IMR-90 (cell line): ENCODE results near the gene FTSJ3. TPM values are rescaled to one million over a fixed set of nuclear protein-coding genes. Genes with fewer than 3 reads are reported as not detected.

Experiments used
- ATAC-seq: fragments of 200-7000 bp; cut with Tn5 transposase; 2 replicates; pipeline ENCODE4 v1.9.1; 2020; ENCODE audit warnings: low read depth, mild to moderate bottlenecking, moderate library complexity
- BruUV-seq: library from RNA; stranded (reverse); fragments of 400-500 nt; replicated peaks from 2 replicates; lab custom pipeline; 2021; lab: Mats Ljungman, UMichigan
- CTCF ChIA-PET: fragments of 300-600 bp; formaldehyde crosslinking; extraction: SDS; loops from one replicate; lab custom pipeline; 2021; ENCODE audit warnings: antibody characterized with exemption; lab: Yijun Ruan, JAX
- POLR2A ChIA-PET: fragments of 300-600 bp; sonication (Branson Sonifier 250); formaldehyde crosslinking; loops from one replicate; lab custom pipeline; 2022; ENCODE audit warnings: antibody characterized with exemption; ENCODE audit not compliant: unreplicated experiment; lab: Charles Lee
- DNase-seq: peaks from one replicate; pipeline ENCODE4 v3.0.0; 2013
- H2AFZ ChIP-seq: replicated peaks from 2 replicates; pipeline ENCODE3; 2013; ENCODE audit warnings: low read length, mild to moderate bottlenecking; ENCODE audit not compliant: poor library complexity
- H2AK5ac ChIP-seq: 2 replicates; pipeline ENCODE4 v1.6.1; 2013; ENCODE audit warnings: low read depth, low read length, inconsistent platforms
- H2AK9ac ChIP-seq: replicated peaks from 2 replicates; pipeline ENCODE3; 2013; ENCODE audit warnings: mild to moderate bottlenecking, low read depth, low read length, moderate library complexity; ENCODE audit not compliant: poor library complexity
- H2BK120ac ChIP-seq: 2 replicates; pipeline ENCODE4 v1.6.1; 2013; ENCODE audit warnings: low read depth, low read length, inconsistent platforms
- H2BK15ac ChIP-seq: 3 replicates; pipeline ENCODE4 v1.6.1; 2013; ENCODE audit warnings: low read depth, low read length, inconsistent platforms
- H2BK20ac ChIP-seq: 2 replicates; pipeline ENCODE4 v1.6.1; 2013; ENCODE audit warnings: low read depth, mild to moderate bottlenecking, inconsistent platforms, low read length, moderate library complexity
- H2BK5ac ChIP-seq: 2 replicates; pipeline ENCODE4 v1.6.1; 2013; ENCODE audit warnings: mild to moderate bottlenecking, low read depth, low read length, inconsistent platforms; ENCODE audit not compliant: poor library complexity, severe bottlenecking
- H3K14ac ChIP-seq: replicated peaks from 2 replicates; pipeline ENCODE4 v1.6.1; 2013; ENCODE audit warnings: low read depth, low read length, inconsistent platforms
- H3K18ac ChIP-seq: 2 replicates; pipeline ENCODE4 v1.6.1; 2013; ENCODE audit warnings: low read depth, low read length, control low read depth
- H3K23ac ChIP-seq: 2 replicates; pipeline ENCODE4 v1.6.1; 2013; ENCODE audit warnings: low read depth, low read length, inconsistent platforms
- H3K27ac ChIP-seq: 2 replicates; pipeline ENCODE4 v1.5.1; 2013; ENCODE audit warnings: mild to moderate bottlenecking, control low read depth, low read length; ENCODE audit not compliant: insufficient read depth
- H3K27me3 ChIP-seq: 2 replicates; pipeline ENCODE4 v1.6.1; 2013; ENCODE audit warnings: low read length; ENCODE audit not compliant: control insufficient read depth, insufficient read depth
- H3K36me3 ChIP-seq: 2 replicates; pipeline ENCODE4 v1.6.1; 2013; ENCODE audit warnings: low read length, mixed read lengths; ENCODE audit not compliant: control insufficient read depth, insufficient read depth
- H3K4ac ChIP-seq: 2 replicates; pipeline ENCODE4 v1.6.1; 2013; ENCODE audit warnings: low read depth, low read length, inconsistent platforms
- H3K4me1 ChIP-seq: 2 replicates; pipeline ENCODE4 v1.6.1; 2013; ENCODE audit warnings: low read length, mixed read lengths; ENCODE audit not compliant: control insufficient read depth, insufficient read depth
- H3K4me2 ChIP-seq: 2 replicates; pipeline ENCODE4 v1.6.1; 2013; ENCODE audit warnings: low read depth, mild to moderate bottlenecking, control low read depth, low read length, moderate library complexity
- H3K4me3 ChIP-seq: 2 replicates; pipeline ENCODE4 v1.5.1; 2013; ENCODE audit warnings: low read depth, mild to moderate bottlenecking, control low read depth, low read length, moderate library complexity; ENCODE audit not compliant: insufficient read depth
- H3K56ac ChIP-seq: 2 replicates; pipeline ENCODE4 v1.6.1; 2013; ENCODE audit warnings: low read length, inconsistent platforms; ENCODE audit not compliant: insufficient read depth; ENCODE audit errors: extremely low read depth
- H3K79me1 ChIP-seq, 2 experiments: 2 replicates each; pipeline ENCODE4 v1.6.1; 2013; ENCODE audit warnings: low read length in 2 of 2, inconsistent platforms in 1 of 2, low read depth in 1 of 2
- H3K9ac ChIP-seq: 2 replicates; pipeline ENCODE4 v1.6.1; 2013; ENCODE audit warnings: low read depth, low read length, control low read depth
- H3K9me1 ChIP-seq: 2 replicates; pipeline ENCODE4 v1.6.1; 2013; ENCODE audit warnings: low read length, inconsistent platforms; ENCODE audit not compliant: insufficient read depth
- H3K9me3 ChIP-seq: 2 replicates; pipeline ENCODE4 v1.6.1; 2013; ENCODE audit warnings: low read length; ENCODE audit not compliant: control insufficient read depth, insufficient read depth
- H4K20me1 ChIP-seq: 2 replicates; pipeline ENCODE4 v1.6.1; 2013; ENCODE audit warnings: low read length, inconsistent platforms; ENCODE audit not compliant: insufficient read depth
- H4K5ac ChIP-seq: 2 replicates; pipeline ENCODE4 v1.6.1; 2013; ENCODE audit warnings: mild to moderate bottlenecking, low read depth, low read length, control low read depth
- H4K8ac ChIP-seq, 2 experiments: 2 replicates each; pipeline ENCODE4 v1.6.1; 2013; ENCODE audit warnings: low read depth in 2 of 2, low read length in 2 of 2, control low read depth in 1 of 2, inconsistent platforms in 1 of 2
- H4K91ac ChIP-seq: 2 replicates; pipeline ENCODE4 v1.6.1; 2013; ENCODE audit warnings: low read depth, low read length, inconsistent platforms; ENCODE audit not compliant: insufficient read depth
- BHLHE40 ChIP-seq: fragments of 150-350 bp; IDR thresholded peaks from 2 replicates; pipeline ENCODE4 v1.6.1; 2016; ENCODE audit warnings: mild to moderate bottlenecking, low read depth, low read length
- CHD1 ChIP-seq: IDR thresholded peaks from 2 replicates; pipeline ENCODE4 v1.6.1; 2012; ENCODE audit warnings: low read depth, low read length, improper control_type of control experiment
- ELK1 ChIP-seq: fragments of 150-350 bp; IDR thresholded peaks from 2 replicates; pipeline ENCODE4 v1.6.1; 2016; ENCODE audit warnings: low read depth, mild to moderate bottlenecking, low read length, moderate library complexity, borderline replicate concordance
- FOS ChIP-seq: fragments of 150-350 bp; IDR thresholded peaks from 2 replicates; pipeline ENCODE4 v1.6.1; 2016; ENCODE audit warnings: low read depth, low read length
- MAFK ChIP-seq: IDR thresholded peaks from 2 replicates; pipeline ENCODE4 v1.6.1; 2012; ENCODE audit warnings: low read depth, low read length, improper control_type of control experiment
- MXI1 ChIP-seq: IDR thresholded peaks from 2 replicates; pipeline ENCODE4 v1.6.1; 2012; ENCODE audit warnings: low read depth, mild to moderate bottlenecking, low read length, moderate library complexity, borderline replicate concordance
- NFE2L2 ChIP-seq: fragments of 150-350 bp; IDR thresholded peaks from 2 replicates; pipeline ENCODE4 v1.6.1; 2016; ENCODE audit warnings: low read depth, mild to moderate bottlenecking, low read length
- RCOR1 ChIP-seq: IDR thresholded peaks from 2 replicates; pipeline ENCODE4 v1.6.1; 2012; ENCODE audit warnings: mild to moderate bottlenecking, low read length, improper control_type of control experiment; ENCODE audit not compliant: insufficient replicate concordance
- RFX5 ChIP-seq: IDR thresholded peaks from 2 replicates; pipeline ENCODE4 v1.8.0; 2012; ENCODE audit warnings: low read depth, mild to moderate bottlenecking, low read length, moderate library complexity
- WGBS, 2 experiments: methylation state at CpG; one replicate each; pipeline versions ENCODE4 v1.1.5 to v1.1.7; 2013; ENCODE audit warnings: missing lambda C conversion rate in 2 of 2; ENCODE audit not compliant: insufficient read length in 1 of 2; ENCODE audit errors: extremely low coverage in 2 of 2; 5-methylcytosine and 5-hydroxymethylcytosine counted together
- dilution Hi-C: fragments of 300-500 bp; cut with HindIII; formaldehyde crosslinking; loops from one replicate; pipeline ENCODE4 v1.14.3; 2018; ENCODE audit warnings: low sequenced_read_pairs; ENCODE audit not compliant: unreplicated experiment
- in situ Hi-C: fragments of 300-500 bp; cut with MboI; formaldehyde crosslinking; loops from 3 replicates; pipeline ENCODE4 v1.14.3; 2019; ENCODE audit warnings: low sequenced_read_pairs, inconsistent platforms, mixed read lengths
- intact Hi-C: fragments of 100-400 bp; cut with micrococcal nuclease; formaldehyde crosslinking; loops from 2 replicates; pipeline ENCODE4 v1.10.0; 2022
- polyA plus RNA-seq, 3 experiments: library from polyadenylated mRNA; depleted of rRNA; stranded (reverse); fragments of >200 nt; gene quantifications; 2 replicates each; pipeline ENCODE4 v1.2.3, GENCODE V29; 2012; ENCODE audit warnings: low replicate concordance in 1 of 3
- total RNA-seq: library from RNA; depleted of rRNA; stranded (reverse); fragments of >200 nt; gene quantifications from 2 replicates; pipeline ENCODE4 v1.2.3, GENCODE V29; 2012

The FTSJ3 gene
- total and polyA plus RNA-seq, 2 of the 4 experiments (the other 2 are of a cell fraction) = 51.3 to 68.1 TPM

- H3K36me3 ChIP-seq = peaks cover 49% of the 10 kb centered on the region
- ATAC-seq = no peak
- dilution Hi-C loops = no loop called here
These were observed 21.9 kb downstream of the FTSJ3 start for GRCh38 chr17:63805591-63805990.

More at GRCh38 chr17:63805591-63805990, 21.9 kb downstream of the FTSJ3 start:
- in situ Hi-C loops (no loop called here), intact Hi-C loops (loop anchor here (2.0 kb wide), 2 partner anchors 13 to 21 kb away; partner anchors contain the start of genes FTSJ3 and PSMC5)
- DNase-seq = no peak
- H3K9me1 ChIP-seq = no peaks in the 10 kb centered on the region
- H2BK120ac ChIP-seq = no peak overlapping the region
- no peak overlapping the region for H3K4me2 ChIP-seq
- peak overlapping the region; percentile 27; the same call in 1 of the 2 replicates for H3K27ac ChIP-seq
- BruUV-seq = no TSS peak
- H2BK5ac ChIP-seq = peak overlapping the region; percentile 50
- no CpG with 5 or more reads among the region's 2 CpGs for WGBS, 2 experiments
- H3K27me3 ChIP-seq = no peaks in the 10 kb centered on the region
- H3K9ac ChIP-seq = no peak overlapping the region
- H4K5ac ChIP-seq = no peak overlapping the region
- no peak overlapping the region for H3K4ac ChIP-seq
- no peak overlapping the region for H2BK20ac ChIP-seq
- H4K8ac ChIP-seq = no peak overlapping the region
- H2AK9ac ChIP-seq = no peak overlapping the region
- H4K91ac ChIP-seq = no peak overlapping the region
- H3K23ac ChIP-seq = no peak overlapping the region
- H3K56ac ChIP-seq = no peak overlapping the region
- ChIA-PET CTCF (no interaction called here), POLR2A (no interaction called here)
- H3K9me3 ChIP-seq = no peaks in the 10 kb centered on the region
- no peak overlapping the region for H2AFZ ChIP-seq
- peaks cover 22 to 36% of the 10 kb centered on the region in 2 experiments for H3K79me1 ChIP-seq
- H2BK15ac ChIP-seq = no peak overlapping the region
- peaks cover 2% of the 10 kb centered on the region; the same call in 1 of the 2 replicates for H3K4me1 ChIP-seq
- H3K18ac ChIP-seq = no peak overlapping the region
- no peak overlapping the region for H2AK5ac ChIP-seq
- TF ChIP-seq ELK1 = no peak
- no peak for TF ChIP-seq FOS
- no peak for TF ChIP-seq NFE2L2
- no peak for TF ChIP-seq MAFK
- no peak for TF ChIP-seq CHD1
- TF ChIP-seq MXI1 = no peak
- no peak for TF ChIP-seq RFX5
- no peak for TF ChIP-seq RCOR1
- TF ChIP-seq BHLHE40 = no peak
- H4K20me1 ChIP-seq = peaks cover 3% of the 10 kb centered on the region; the same call in 1 of the 2 replicates
- H3K14ac ChIP-seq = no peak overlapping the region
- H3K4me3 ChIP-seq = no peak overlapping the region
